GM12873 (cell line): ENCODE measurements around the gene MS4A3.

Experiments
- TF ChIP-seq, protein P1 (sequence below): IDR thresholded peaks from 2 replicates; pipeline ENCODE4 v1.5.1; 2012; ENCODE audit warnings: low read depth, mild to moderate bottlenecking, moderate library complexity, low read length, control low read depth; ENCODE audit not compliant: insufficient read depth; ENCODE audit errors: missing control alignments

Gene MS4A3, protein sequence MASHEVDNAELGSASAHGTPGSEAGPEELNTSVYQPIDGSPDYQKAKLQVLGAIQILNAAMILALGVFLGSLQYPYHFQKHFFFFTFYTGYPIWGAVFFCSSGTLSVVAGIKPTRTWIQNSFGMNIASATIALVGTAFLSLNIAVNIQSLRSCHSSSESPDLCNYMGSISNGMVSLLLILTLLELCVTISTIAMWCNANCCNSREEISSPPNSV

DNA sequence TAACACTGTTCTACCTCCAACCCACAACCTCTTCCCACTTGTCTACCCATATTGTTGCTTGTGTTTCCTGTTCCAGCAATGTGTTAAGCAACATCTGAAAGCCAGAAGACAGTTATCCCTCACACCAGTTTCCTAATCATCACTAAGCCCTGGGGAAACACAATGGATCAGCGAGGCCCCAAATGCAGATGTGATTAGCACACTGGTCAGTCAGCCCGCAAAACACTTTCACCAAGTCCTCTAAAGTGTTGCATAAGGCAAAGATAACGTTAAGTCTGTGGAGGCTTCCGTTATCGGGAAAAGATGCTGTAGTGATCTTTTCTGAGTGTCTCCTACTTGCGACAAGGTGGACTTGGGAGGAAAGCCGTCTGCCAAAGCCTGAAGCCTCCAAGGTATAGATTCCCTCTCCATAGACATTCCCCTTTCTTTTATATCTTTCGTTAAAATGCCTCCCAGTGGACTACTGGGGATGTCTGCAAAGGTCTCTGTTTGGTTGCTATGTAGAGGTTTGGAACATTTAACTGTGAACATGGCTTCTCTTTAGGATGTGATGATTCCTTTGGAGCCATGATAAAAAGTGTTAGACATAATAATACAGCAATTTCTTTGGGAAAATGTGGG is at the start of gene MS4A3:
Gene MS4A3 (plus strand): TSS at position 317 of the 621 bp plus-strand sequence. CDS start 4,496 bp downstream, outside the sequence.
- TF ChIP-seq, protein P1, sequence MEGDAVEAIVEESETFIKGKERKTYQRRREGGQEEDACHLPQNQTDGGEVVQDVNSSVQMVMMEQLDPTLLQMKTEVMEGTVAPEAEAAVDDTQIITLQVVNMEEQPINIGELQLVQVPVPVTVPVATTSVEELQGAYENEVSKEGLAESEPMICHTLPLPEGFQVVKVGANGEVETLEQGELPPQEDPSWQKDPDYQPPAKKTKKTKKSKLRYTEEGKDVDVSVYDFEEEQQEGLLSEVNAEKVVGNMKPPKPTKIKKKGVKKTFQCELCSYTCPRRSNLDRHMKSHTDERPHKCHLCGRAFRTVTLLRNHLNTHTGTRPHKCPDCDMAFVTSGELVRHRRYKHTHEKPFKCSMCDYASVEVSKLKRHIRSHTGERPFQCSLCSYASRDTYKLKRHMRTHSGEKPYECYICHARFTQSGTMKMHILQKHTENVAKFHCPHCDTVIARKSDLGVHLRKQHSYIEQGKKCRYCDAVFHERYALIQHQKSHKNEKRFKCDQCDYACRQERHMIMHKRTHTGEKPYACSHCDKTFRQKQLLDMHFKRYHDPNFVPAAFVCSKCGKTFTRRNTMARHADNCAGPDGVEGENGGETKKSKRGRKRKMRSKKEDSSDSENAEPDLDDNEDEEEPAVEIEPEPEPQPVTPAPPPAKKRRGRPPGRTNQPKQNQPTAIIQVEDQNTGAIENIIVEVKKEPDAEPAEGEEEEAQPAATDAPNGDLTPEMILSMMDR: no peak

DNA sequence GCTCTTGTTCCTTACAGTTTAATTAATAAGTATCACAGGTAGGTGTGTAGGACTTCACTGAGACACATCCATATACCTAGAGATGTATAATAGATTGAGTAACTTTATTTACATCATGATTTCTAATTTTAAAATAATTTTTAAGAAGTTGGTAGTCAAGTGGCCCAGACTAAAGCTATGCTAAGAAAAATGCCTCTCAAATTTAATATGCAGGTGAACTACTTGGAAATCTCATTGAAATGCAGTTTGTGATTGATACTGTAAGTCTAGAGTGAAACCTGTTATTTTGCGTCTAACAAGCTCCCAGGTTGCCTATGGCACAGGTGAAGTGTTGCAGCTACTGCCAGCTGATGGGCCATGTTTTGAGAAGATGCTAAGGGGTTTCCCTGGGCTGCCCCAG is 39.6 kb upstream of the MS4A3 start, which contains the start of gene OOSP4B:
Gene OOSP4B (plus strand): TSS at position 301 of the 400 bp plus-strand sequence.
- TF ChIP-seq, protein P1: no peak

DNA sequence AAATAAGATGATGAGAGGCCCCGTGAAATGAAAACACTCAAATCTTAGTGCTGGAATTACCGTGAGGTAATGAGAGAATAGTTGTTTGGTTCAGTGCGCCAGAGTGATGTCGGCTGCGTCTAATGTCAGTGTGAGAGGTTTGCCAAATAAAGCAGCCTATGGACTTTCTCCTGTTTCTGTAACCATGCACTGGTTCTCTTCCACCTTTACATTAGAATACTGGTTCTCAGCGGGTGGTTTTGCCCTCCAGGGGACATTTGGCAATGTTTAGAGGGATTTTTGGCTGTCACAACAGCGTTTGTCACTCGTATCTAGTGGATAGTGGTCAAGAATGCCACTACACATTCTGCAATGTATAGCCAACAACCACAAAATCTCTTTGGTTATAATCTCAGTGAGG is 38.4 kb upstream of the MS4A3 start:
- TF ChIP-seq, protein P1: no peak

DNA sequence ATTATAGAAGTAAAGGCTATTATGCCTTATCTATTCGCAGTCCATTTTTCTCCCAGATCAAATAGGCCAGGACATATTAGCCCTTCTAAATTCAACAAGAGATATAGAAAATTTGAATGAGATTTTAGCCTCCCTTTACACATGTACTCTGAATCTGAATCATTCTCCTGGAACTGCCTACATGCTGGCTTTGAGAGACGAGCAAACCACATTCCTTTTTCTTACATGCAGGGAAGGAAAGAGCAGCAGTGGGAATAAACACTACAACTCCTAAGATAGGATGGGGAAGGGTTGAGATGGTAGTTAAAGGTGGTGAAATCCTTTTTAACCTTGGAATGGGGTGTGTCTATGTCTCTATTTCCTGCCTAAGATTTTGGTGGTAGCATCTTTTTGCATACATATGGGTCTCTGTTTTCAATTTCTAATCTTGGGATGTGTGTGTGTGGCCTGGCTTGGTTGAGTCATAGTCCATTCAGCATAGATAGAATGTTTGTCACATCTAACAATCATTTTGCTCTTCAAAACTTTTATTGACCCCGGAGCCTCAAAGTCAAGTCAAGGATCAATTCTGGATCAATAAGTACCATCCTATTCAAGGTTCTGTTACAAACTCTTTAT is 27.3 kb upstream of the MS4A3 start:
- TF ChIP-seq, protein P1: no peak

DNA sequence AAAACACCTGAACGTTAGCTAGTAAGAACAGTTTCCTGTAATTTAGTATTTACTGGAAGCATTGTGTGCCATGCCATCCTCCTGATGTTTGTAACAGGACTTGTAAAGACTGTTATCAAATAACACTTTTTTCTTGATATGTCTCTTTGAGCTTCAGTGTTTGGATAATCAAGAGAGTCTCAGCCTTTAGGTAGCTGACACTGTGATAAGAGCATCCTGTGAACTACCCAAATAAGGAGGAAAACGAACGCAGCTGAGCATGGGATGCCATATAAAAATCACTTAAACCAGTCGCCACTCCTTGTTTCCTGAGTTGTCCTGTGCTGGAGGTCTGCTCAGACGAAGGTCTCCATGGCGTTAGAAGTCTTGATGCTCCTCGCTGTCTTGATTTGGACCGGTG is 16.4 kb upstream of the MS4A3 start, which contains the start of gene OOSP2:
Gene OOSP2 (plus strand): TSS at position 301 of the 400 bp plus-strand sequence. CDS start 51 bp downstream, at position 352.
- TF ChIP-seq, protein P1: no peak

DNA sequence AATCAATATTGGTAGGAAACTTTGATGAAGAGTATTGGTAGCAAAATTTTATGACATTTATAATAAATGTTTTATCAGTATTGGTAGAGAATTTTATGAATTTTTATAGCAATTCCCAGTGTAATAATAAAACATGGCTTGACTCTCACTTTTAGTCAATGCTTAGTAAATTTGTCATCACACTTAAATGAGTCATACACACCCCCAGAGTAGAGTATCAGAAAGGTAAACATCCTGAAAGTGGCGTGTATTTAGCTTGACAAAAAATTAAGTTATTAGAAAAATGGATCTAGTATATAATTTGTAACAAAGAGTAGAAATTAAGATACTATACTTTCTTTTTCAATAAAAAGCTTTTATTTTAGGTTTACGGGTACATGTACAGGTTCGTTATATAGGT is 2.6 kb downstream of the MS4A3 start:
- TF ChIP-seq, protein P1: no peak
